NB4 (cell line): ENCODE data around the gene TMEM82.

Experiments used
- DNase-seq: peaks from one replicate; pipeline ENCODE4 v3.0.0; 2010; ENCODE audit warnings: low read depth
- H3K4me3 ChIP-seq: one replicate; pipeline ENCODE4 v1.5.1; 2011; ENCODE audit warnings: mild to moderate bottlenecking, low read depth, low read length, moderate library complexity
- MYC ChIP-seq: IDR thresholded peaks from 2 replicates; pipeline ENCODE4 v1.6.1; 2011; ENCODE audit warnings: low read depth, low read length
- POLR2A ChIP-seq: IDR thresholded peaks from 2 replicates; pipeline ENCODE4 v1.6.1; 2011; ENCODE audit warnings: mild to moderate bottlenecking; ENCODE audit not compliant: insufficient read length; ENCODE audit errors: extremely low read depth
- TF ChIP-seq, protein P1 (sequence below): IDR thresholded peaks from one replicate; pipeline ENCODE4 v1.5.1; 2012; ENCODE audit warnings: low read depth, low read length
- TF ChIP-seq, protein P2 (sequence below): IDR thresholded peaks from 2 replicates; pipeline ENCODE4 v1.6.1; 2011; ENCODE audit warnings: low read depth, low read length

The TMEM82 gene

DNA sequence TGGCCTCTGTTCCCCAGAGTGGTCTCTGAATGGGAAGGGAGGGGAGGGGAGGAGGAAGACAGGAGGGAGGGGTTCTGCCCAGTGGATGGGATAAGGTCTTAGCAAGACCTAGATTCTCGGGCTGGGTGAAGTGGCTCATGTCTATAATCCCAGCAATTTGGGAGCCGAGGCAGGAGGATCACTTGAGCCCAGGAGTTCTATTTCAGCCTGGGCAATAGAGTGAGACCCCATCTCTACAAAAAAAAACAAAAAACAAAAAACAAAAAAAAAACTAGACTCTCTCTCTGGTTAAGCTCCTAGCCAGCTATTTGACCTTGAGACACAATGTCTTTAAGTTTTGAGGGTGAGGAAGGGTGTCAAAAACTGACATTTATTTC is 53.8 kb downstream of the TMEM82 start:
- no peak overlapping the region for H3K4me3 ChIP-seq
- no peak for DNase-seq
- TF ChIP-seq, protein P1, sequence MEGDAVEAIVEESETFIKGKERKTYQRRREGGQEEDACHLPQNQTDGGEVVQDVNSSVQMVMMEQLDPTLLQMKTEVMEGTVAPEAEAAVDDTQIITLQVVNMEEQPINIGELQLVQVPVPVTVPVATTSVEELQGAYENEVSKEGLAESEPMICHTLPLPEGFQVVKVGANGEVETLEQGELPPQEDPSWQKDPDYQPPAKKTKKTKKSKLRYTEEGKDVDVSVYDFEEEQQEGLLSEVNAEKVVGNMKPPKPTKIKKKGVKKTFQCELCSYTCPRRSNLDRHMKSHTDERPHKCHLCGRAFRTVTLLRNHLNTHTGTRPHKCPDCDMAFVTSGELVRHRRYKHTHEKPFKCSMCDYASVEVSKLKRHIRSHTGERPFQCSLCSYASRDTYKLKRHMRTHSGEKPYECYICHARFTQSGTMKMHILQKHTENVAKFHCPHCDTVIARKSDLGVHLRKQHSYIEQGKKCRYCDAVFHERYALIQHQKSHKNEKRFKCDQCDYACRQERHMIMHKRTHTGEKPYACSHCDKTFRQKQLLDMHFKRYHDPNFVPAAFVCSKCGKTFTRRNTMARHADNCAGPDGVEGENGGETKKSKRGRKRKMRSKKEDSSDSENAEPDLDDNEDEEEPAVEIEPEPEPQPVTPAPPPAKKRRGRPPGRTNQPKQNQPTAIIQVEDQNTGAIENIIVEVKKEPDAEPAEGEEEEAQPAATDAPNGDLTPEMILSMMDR: no peak
- TF ChIP-seq, protein P2, sequence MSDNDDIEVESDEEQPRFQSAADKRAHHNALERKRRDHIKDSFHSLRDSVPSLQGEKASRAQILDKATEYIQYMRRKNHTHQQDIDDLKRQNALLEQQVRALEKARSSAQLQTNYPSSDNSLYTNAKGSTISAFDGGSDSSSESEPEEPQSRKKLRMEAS: no peak
- TF ChIP-seq MYC: no peak
- no peak for TF ChIP-seq POLR2A
